ENCODE results near the gene CES3. TPM values are rescaled to one million over a fixed set of nuclear protein-coding genes. Genes with fewer than 3 reads are reported as not detected.
A peak's percentile ranks its signal among the peaks of the same experiment; 100 is the strongest.

CES3 gene
- total and polyA plus RNA-seq, 11 donors = 0.08 to 1.7 (median 0.88) TPM

DNA sequence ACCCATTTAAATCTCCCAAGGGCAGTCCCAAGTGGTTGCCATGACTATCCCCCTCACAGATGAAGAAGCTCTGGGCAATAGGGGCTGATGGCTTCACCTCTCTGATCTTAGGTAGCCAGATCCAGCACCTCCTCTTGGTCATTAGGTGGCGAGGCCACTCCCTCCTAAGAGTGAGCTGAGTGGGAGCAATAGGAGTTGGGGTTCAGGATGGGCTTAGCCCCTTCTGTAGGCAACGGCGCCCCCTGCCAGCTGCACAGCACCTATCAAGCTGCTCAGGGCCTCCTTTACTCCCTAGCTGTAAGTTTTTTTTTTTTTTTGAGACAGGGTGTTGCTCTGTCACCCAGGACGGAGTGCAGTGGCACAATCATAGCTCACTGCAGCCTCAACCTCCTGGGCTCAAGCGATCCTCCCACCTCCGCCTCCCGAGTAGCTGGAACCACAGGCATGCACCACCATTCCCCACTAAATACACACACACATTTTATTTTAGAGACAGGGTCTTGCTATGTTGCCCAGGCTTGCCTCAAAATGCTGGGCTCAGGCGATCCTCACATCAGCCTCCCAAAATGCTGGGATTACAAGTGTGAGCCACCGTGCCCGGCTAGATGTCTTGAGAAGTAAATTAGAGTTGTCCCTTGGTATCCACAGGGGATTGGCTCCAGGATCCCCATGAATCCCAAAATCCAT is 32.2 kb upstream of the CES3 start:
- TF ChIP-seq, protein P1, sequence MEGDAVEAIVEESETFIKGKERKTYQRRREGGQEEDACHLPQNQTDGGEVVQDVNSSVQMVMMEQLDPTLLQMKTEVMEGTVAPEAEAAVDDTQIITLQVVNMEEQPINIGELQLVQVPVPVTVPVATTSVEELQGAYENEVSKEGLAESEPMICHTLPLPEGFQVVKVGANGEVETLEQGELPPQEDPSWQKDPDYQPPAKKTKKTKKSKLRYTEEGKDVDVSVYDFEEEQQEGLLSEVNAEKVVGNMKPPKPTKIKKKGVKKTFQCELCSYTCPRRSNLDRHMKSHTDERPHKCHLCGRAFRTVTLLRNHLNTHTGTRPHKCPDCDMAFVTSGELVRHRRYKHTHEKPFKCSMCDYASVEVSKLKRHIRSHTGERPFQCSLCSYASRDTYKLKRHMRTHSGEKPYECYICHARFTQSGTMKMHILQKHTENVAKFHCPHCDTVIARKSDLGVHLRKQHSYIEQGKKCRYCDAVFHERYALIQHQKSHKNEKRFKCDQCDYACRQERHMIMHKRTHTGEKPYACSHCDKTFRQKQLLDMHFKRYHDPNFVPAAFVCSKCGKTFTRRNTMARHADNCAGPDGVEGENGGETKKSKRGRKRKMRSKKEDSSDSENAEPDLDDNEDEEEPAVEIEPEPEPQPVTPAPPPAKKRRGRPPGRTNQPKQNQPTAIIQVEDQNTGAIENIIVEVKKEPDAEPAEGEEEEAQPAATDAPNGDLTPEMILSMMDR (IDR thresholded peaks at IDR 0.05) = peak in 10 of 12 donors; percentile 15 to 57 (median 36)
- TF ChIP-seq POLR2A (IDR thresholded peaks at IDR 0.05) = no peak
- Histone ChIP-seq H3K36me3 (peaks cover 0 to 25% (median 10%) of the 10 kb centered on the region in 9 donors), H3K27ac (peak overlapping the region in 11 of 12 donors; percentile 41 to 99 (median 92)), H3K27me3 (peaks cover 0 to 24% (median 0%) of the 10 kb centered on the region in 9 donors), H3K9me3 (no peaks in the 10 kb centered on the region), H3K4me1 (peaks cover 4 to 62% (median 37%) of the 10 kb centered on the region in 12 donors), H3K4me3 (no peak overlapping the region)
- intact Hi-C loops (cut with DNase I) = loop anchor here in 1 of 10 donors (1.0 kb wide), 1 partner anchor 32 kb away; no protein-coding TSS in a partner anchor
- DNase-seq (no peak), ATAC-seq (no peak)
- 71 to 74% (median 72%) methylated on average over 10 of the region's 10 CpGs for WGBS, 4 donors

DNA sequence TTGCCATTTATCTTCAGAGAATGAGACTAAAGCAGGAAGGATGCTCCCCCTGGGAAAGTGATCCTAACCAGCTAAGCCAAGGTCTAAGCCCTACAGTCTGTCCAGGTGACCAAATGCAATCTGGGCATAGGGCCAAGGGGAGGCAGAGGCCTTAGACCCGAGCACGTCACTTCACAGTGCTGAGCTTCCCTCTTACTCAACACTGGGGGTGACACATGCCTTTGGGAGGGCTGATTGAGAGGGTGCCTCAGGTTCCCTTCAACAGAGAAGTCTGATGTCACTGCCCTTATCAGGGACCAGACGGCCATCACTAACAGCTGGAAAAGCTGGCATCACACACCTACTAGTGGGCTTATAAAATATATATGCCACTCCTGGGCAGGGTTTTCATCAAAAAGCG is 30.9 kb upstream of the CES3 start:
- Histone ChIP-seq H3K27ac (peak overlapping the region in 5 of 12 donors; percentile 5 to 96 (median 16)), H3K27me3 (peaks cover 0 to 11% (median 0%) of the 10 kb centered on the region in 9 donors), H3K36me3 (peaks cover 0 to 25% (median 10%) of the 10 kb centered on the region in 9 donors), H3K4me1 (peaks cover 4 to 58% (median 37%) of the 10 kb centered on the region in 12 donors), H3K4me3 (no peak overlapping the region), H3K9me3 (no peaks in the 10 kb centered on the region)
- intact Hi-C loops (cut with DNase I) = loop anchor here in 1 of 10 donors (5.0 kb wide), 1 partner anchor 33 kb away; no protein-coding TSS in a partner anchor
- DNase-seq = peak in 1 of 5 donors; percentile 90
- TF ChIP-seq, protein P1 (IDR thresholded peaks at IDR 0.05) = no peak
- no peak for TF ChIP-seq POLR2A (IDR thresholded peaks at IDR 0.05)
- peak in 2 of 4 donors; percentile 10 to 23 for ATAC-seq
- WGBS, 4 donors = 40 to 65% (median 50%) methylated on average over 4 of the region's 4 CpGs

DNA sequence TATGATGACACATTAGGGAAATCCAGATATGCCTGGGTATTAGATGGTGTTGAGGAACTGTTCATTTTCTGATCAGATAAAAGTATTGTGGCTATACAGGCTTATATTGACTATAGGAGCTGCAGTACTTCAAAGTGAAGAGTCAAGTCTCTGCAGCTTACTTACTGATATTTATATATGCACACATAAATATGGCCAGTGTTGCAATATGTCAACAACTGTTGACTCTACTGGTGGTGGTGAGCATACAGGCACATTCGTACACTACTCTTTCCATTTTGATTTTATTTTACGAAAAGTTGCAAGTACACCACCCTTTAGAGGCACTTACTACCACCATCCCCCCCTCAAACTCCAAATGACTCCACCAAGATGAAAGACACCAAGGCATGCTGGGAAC is 29.4 kb upstream of the CES3 start:
- Histone ChIP-seq H3K4me3 (no peak overlapping the region), H3K4me1 (peaks cover 4 to 62% (median 41%) of the 10 kb centered on the region in 12 donors), H3K27ac (no peak overlapping the region), H3K36me3 (peaks cover 0 to 25% (median 10%) of the 10 kb centered on the region in 9 donors), H3K9me3 (no peaks in the 10 kb centered on the region), H3K27me3 (no peaks in the 10 kb centered on the region)
- no peak for ATAC-seq
- intact Hi-C loops (cut with DNase I) = loop anchor here in 1 of 10 donors (5.0 kb wide), 1 partner anchor 34 kb away; no protein-coding TSS in a partner anchor
- TF ChIP-seq POLR2A (IDR thresholded peaks at IDR 0.05) = no peak
- TF ChIP-seq, protein P1 (IDR thresholded peaks at IDR 0.05) = no peak
- DNase-seq = no peak
- WGBS, 4 donors = 80 to 93% (median 90%) methylated on average over 2 of the region's 2 CpGs

DNA sequence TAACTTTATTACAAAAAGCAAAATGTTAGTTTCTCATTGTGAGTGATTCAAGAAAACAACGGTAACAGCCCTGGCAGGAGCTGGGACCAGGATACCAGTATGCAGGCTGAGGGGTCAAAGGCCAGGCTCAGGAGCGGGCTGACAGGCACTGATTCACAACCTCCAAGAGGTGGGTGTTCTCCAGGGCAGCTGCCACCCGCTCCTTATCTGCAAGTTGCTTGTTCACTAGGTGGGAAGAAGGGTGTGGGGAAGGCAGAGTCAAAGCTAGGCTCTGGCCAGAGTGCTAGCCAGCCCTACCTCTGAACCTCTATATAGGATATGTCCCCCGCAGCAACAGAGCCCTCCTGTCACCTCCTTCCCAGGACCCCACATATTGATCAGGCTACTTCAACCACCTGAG is 29.0 kb upstream of the CES3 start:
- H3K4me3 ChIP-seq = no peak overlapping the region
- ATAC-seq (no peak), DNase-seq (no peak)
- TF ChIP-seq, protein P1 (IDR thresholded peaks at IDR 0.05) = no peak
- no peak for TF ChIP-seq POLR2A (IDR thresholded peaks at IDR 0.05)
- no peaks in the 10 kb centered on the region for H3K27me3 ChIP-seq
- intact Hi-C loops (cut with DNase I) = loop anchor here in 1 of 10 donors (5.0 kb wide), 1 partner anchor 35 kb away; no protein-coding TSS in a partner anchor
- no peaks in the 10 kb centered on the region for H3K9me3 ChIP-seq
- peaks cover 4 to 62% (median 42%) of the 10 kb centered on the region in 12 donors for H3K4me1 ChIP-seq
- no peak overlapping the region for H3K27ac ChIP-seq
- H3K36me3 ChIP-seq = peaks cover 0 to 25% (median 12%) of the 10 kb centered on the region in 9 donors
- WGBS, 4 donors = 78 to 88% (median 81%) methylated on average over 4 of the region's 4 CpGs
